OCI-LY3 (cell line): ENCODE data around the gene UBAC1.

Source experiments
- H2AFZ ChIP-seq: fragments of 200-600, 300-600 bp; shearing (Covaris generic); 2 replicates; pipeline ENCODE4 v1.6.0; 2014; ENCODE audit warnings: antibody characterized with exemption, low read depth, low read length
- H3K27ac ChIP-seq: fragments of 200-600, 300-600 bp; sonication (generic); 2 replicates; pipeline ENCODE4 v1.5.1; 2014; ENCODE audit warnings: mild to moderate bottlenecking, low read length, moderate library complexity, mixed read lengths
- H3K27me3 ChIP-seq: fragments of 200-600, 300-600 bp; sonication (generic); 2 replicates; pipeline ENCODE4 v1.6.1; 2014; ENCODE audit warnings: low read depth, low read length, mixed read lengths
- H3K36me3 ChIP-seq: fragments of 200-600, 300-600 bp; sonication (generic); replicated peaks from 2 replicates; pipeline ENCODE3; 2014; ENCODE audit warnings: low read depth, low read length, mixed read lengths
- H3K4me1 ChIP-seq: fragments of 300-600, 200-600 bp; sonication (generic); 2 replicates; pipeline ENCODE4 v1.6.1; 2014; ENCODE audit warnings: low read length, mixed read lengths
- H3K4me2 ChIP-seq: fragments of 200-600, 300-600 bp; sonication (generic); 2 replicates; pipeline ENCODE4 v1.6.1; 2014; ENCODE audit warnings: low read length, mixed read lengths
- H3K4me3 ChIP-seq: fragments of 300-600, 200-600 bp; sonication (generic); 2 replicates; pipeline ENCODE4 v1.5.1; 2014; ENCODE audit warnings: antibody characterized with exemption, mild to moderate bottlenecking, low read length, moderate library complexity
- H3K79me2 ChIP-seq: fragments of 300-600, 200-600 bp; shearing (Covaris generic); 2 replicates; pipeline ENCODE4 v1.6.1; 2014; ENCODE audit warnings: mild to moderate bottlenecking, low read length, mixed read lengths
- H3K9ac ChIP-seq: fragments of 300-600, 200-600 bp; shearing (Covaris generic); 2 replicates; pipeline ENCODE4 v1.6.0; 2014; ENCODE audit warnings: mild to moderate bottlenecking, low read length, moderate library complexity
- H3K9me3 ChIP-seq: fragments of 200-600, 300-600 bp; shearing (Covaris generic); 2 replicates; pipeline ENCODE4 v1.6.1; 2014; ENCODE audit warnings: low read length, mixed read lengths; ENCODE audit not compliant: insufficient read depth
- H4K20me1 ChIP-seq: fragments of 200-600, 300-600 bp; sonication (generic); 2 replicates; pipeline ENCODE4 v1.6.1; 2016; ENCODE audit warnings: low read length, mixed read lengths; ENCODE audit not compliant: insufficient read depth
- CTCF ChIP-seq: fragments of 200-600, 300-600 bp; sonication (generic); IDR thresholded peaks from 2 replicates; pipeline ENCODE4 v1.5.1; 2014; ENCODE audit warnings: antibody characterized with exemption, low read length, low read depth
- EZH2phosphoT487 ChIP-seq: fragments of 200-600 bp; shearing (Covaris generic); IDR thresholded peaks from 2 replicates; pipeline ENCODE4 v1.6.1; 2018; ENCODE audit warnings: antibody characterized with exemption, mixed run types, low read depth

Gene UBAC1

GRCh38 chr9:135931349-135931820, 29.8 kb downstream of the UBAC1 start:
- Histone ChIP-seq H3K9me3 (no peaks in the 10 kb centered on the region), H4K20me1 (no peaks in the 10 kb centered on the region), H3K4me2 (no peak overlapping the region), H3K36me3 (peaks cover 16% of the 10 kb centered on the region), H3K9ac (no peak overlapping the region), H3K4me1 (no peaks in the 10 kb centered on the region), H3K4me3 (no peak overlapping the region), H3K27ac (no peak overlapping the region), H2AFZ (no peak overlapping the region), H3K27me3 (no peaks in the 10 kb centered on the region), H3K79me2 (no peaks in the 10 kb centered on the region)
- TF ChIP-seq EZH2phosphoT487 (no peak), CTCF (no peak)

GRCh38 chr9:135930446-135931345, 30.5 kb downstream of the UBAC1 start:
- no peak overlapping the region for H3K9ac ChIP-seq
- H3K36me3 ChIP-seq = peaks cover 11% of the 10 kb centered on the region
- no peak overlapping the region for H3K4me3 ChIP-seq
- TF ChIP-seq CTCF = no peak
- TF ChIP-seq EZH2phosphoT487 = no peak
- H3K4me2 ChIP-seq = no peak overlapping the region
- no peak overlapping the region for H3K27ac ChIP-seq
- no peaks in the 10 kb centered on the region for H4K20me1 ChIP-seq
- H2AFZ ChIP-seq = no peak overlapping the region
- no peaks in the 10 kb centered on the region for H3K4me1 ChIP-seq
- H3K79me2 ChIP-seq = no peaks in the 10 kb centered on the region
- no peaks in the 10 kb centered on the region for H3K9me3 ChIP-seq
- no peaks in the 10 kb centered on the region for H3K27me3 ChIP-seq

DNA sequence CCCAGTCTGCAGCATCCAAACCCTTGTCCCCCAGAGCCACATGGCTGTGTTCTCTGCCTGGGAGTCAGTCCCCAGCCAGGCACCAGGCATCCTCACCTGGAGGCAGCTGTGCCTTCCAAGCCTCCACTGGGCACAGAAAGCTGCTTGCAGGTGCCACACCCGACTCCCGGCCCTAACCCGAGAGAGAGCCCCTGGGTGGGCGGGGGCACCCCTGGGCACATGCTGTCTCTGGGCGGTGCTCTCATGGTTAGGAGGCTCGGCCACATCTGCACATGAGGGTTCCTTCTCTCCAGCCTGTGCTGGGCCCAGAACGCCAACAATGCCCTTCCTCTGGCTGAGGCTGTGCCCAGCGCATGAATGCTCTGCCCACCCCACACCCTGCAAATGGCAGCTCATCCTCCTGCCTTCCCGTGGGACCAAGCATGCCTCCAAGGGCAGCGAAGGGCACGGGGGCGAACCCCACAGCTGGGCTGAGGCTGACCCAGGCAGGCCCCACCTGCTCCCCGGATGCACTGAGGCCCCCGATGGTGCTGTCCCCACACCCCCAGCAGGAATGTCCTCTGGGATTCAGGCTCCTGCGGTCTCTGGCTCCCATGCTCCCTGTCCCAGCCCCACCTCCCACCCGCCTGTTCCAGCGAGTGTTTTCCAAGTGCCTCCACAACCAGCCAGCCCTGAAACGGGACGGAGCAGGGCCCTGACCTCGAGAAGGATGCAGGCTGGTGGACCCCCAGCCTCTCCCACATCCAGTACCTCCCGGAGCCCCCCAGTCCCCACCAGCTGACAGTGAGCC, 31.3 kb downstream of the UBAC1 start:
- H4K20me1 ChIP-seq = no peaks in the 10 kb centered on the region
- H3K79me2 ChIP-seq = no peaks in the 10 kb centered on the region
- no peaks in the 10 kb centered on the region for H3K27me3 ChIP-seq

More for the DNA sequence above, 31.3 kb downstream of the UBAC1 start:
- no peak overlapping the region for H3K4me2 ChIP-seq
- H3K27ac ChIP-seq = no peak overlapping the region
- no peak overlapping the region for H2AFZ ChIP-seq
- peaks cover 11% of the 10 kb centered on the region for H3K36me3 ChIP-seq
- no peaks in the 10 kb centered on the region for H3K9me3 ChIP-seq
- H3K9ac ChIP-seq = no peak overlapping the region
- TF ChIP-seq EZH2phosphoT487 (no peak), CTCF (no peak)
- no peak overlapping the region for H3K4me3 ChIP-seq
- H3K4me1 ChIP-seq = no peaks in the 10 kb centered on the region
